ENCODE measurements around the gene MTCH1.
"Not testable (repeated sequence)": the region's sequence is repeated elsewhere in the genome, so short reads cannot be mapped to it uniquely, and the experiment has no call there.

The MTCH1 gene

GRCh38 chr6:37016995-37017394, 31.0 kb upstream of the MTCH1 start:
- DNase-seq: no peak

- DNase-seq: no peak
Measured at GRCh38 chr6:37015532-37015931, 29.5 kb upstream of the MTCH1 start.

GRCh38 chr6:37014667-37015066, 28.7 kb upstream of the MTCH1 start:
- no peak for DNase-seq

GRCh38 chr6:37013516-37014491, 27.8 kb upstream of the MTCH1 start:
- DNase-seq: no peak

- no peak for DNase-seq
Measured at GRCh38 chr6:37011656-37012378, 25.8 kb upstream of the MTCH1 start.

GRCh38 chr6:37010402-37010892, 24.5 kb upstream of the MTCH1 start:
- no peak for DNase-seq

GRCh38 chr6:37008484-37009465, 22.8 kb upstream of the MTCH1 start:
- no peak for DNase-seq

- no peak for DNase-seq
Measured at GRCh38 chr6:37007340-37008043, 21.5 kb upstream of the MTCH1 start.

GRCh38 chr6:37006793-37007339, 20.9 kb upstream of the MTCH1 start:
- no peak for DNase-seq

GRCh38 chr6:37005827-37006567, 20.0 kb upstream of the MTCH1 start:
- DNase-seq: no peak

GRCh38 chr6:37005061-37005810, 19.2 kb upstream of the MTCH1 start, which contains the start of gene FGD2:
FGD2 (plus strand) TSS chr6:37005655; CDS start chr6:37005818, 163 bp downstream.
- no peak for DNase-seq

GRCh38 chr6:37004044-37004980, 18.3 kb upstream of the MTCH1 start:
- DNase-seq: no peak

GRCh38 chr6:36999751-37000125, 13.7 kb upstream of the MTCH1 start:
- DNase-seq: peak; percentile 73

GRCh38 chr6:36999061-36999750, 13.2 kb upstream of the MTCH1 start:
- DNase-seq: peak; percentile 84

GRCh38 chr6:36998723-36999038, 12.7 kb upstream of the MTCH1 start:
- no peak for DNase-seq

- peak; percentile 52 for DNase-seq
Measured at GRCh38 chr6:36997811-36998722, 12.1 kb upstream of the MTCH1 start.

- DNase-seq: not testable (repeated sequence)
Measured at GRCh38 chr6:36990401-36990800, 4.4 kb upstream of the MTCH1 start.

Measured in NCI-H2171 treated with DMSO at 0.1 percent for 48 hours (cell line).